Measurements from ENCODE around the gene FCRL4.
"Not testable (repeated sequence)": the region's sequence is repeated elsewhere in the genome, so short reads cannot be mapped to it uniquely, and the experiment has no call there.

FCRL4 gene

DNA sequence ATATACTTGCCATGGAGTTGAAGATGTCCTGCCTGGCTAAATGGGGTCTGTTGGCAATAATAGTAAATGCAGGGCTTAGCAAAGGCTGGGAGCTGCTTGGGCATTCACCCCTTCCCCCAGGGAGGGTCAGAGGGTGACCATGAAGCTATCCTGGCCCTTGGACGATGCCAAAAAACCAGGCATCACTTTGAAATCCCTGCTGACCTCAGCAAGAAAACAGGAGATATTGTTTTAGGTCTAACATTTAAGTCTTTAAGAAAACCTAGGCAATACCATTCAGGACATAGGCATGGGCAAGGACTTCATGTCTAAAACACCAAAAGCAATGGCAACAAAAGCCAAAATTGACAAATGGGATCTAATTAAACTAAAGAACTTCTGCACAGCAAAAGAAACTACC lies 49.8 kb downstream of the FCRL4 start:
- not testable (repeated sequence) for DNase-seq

DNA sequence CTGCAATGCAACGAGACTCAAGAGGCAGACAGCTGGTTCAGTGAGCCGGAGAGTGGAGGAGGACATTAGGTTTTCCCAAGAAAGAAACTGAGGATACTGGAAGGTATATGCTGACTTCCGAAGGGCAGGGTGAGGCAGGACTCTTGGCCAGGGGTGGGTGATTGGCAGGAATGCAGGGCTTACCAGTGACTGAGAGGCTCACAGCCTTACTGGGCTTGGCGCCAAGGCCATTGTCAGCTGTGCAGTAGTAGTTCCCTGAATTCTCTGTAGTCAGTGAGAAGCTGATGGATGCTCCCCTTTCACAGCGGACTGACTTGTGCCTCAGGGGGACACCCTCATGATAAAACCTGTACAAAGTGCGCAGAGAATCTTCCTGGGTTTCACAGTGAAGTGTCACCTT lies 55.2 kb downstream of the FCRL4 start:
- DNase-seq, result no peak

DNA sequence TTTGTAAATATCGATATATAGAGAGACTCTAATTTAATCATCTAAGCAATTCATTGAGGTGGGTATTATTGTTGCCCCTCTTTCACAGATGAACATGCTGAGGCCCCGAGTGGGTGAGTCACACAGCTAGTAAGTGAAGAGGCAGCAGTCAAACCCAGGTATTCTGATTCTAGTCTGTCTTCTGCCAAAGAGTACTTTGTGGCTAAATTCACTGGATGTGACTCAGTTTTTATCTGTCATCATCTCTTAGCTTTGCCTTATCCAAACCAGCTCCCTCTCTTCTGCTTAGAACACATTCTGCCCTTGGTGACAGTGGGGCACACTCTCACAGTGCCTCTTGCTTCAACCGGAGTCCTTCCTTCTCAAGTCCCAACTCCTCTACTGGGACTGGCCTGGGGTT lies 57.0 kb downstream of the FCRL4 start:
- DNase-seq, result no peak

DNA sequence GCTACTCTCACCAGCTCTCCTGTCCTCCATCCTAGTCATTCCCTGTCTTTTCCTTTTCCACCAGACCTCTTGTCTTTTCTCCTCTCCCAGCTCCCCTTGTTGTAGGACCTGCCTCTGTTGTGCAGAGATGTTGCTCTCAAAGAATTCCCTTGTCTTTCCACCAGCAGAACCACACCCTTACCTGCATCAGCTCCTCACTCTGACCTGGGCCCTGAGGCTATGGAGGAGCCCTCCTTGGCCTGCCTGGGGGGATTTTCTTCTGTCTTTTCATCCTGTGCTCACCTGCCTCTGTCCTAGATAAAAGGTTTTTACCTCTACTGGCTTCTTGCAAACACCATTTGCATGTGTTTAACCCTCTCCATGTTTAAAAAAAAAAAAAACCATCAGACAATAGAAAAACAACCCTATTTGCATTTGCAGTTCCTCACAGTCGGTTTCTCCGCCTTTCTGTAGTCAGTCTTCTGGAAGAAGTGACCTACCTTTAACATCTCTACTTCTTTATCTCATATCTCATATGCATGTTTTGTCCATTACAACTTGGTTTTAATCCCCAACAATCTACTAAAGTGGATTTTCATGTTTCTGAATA lies 57.6 kb downstream of the FCRL4 start:
- no peak for DNase-seq

DNA sequence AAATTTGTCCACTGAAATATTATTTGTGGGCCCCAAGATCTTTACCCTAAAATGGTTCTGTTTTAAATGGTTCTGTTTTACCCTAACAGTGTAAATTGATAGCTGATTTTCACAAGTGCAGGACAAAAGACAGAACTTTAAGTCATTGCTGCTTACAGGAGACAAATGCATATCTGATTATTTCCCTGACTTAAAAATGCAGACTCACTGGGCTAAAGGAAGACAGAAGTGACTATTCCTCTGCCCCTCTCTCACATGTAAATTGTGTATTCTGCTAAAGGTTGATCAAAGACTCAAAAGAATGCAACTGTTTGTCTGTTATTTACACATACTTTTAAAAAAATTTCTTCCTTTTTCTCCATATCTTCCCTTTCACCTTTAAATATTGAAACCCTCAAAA lies 58.3 kb downstream of the FCRL4 start:
- no peak for DNase-seq

DNA sequence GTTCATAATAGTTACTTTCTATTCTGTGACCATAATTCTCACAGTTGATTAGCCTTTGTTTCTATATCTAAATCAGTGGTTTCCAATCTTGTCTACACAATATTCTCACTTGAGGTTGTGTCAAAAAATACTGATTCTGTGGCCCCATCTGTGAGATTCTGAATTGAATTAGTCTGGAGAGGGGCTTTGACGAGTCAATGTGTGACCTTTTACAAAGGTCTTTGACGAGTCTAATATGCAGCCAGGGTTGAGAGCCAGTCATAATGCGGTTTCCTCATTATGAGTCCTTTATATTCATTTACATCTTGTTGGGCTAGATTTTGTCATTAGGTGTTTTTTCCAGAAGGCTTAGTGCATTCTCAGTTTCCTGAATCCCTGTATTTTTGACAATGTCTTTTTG lies 65.3 kb downstream of the FCRL4 start:
- no peak for DNase-seq

DNA sequence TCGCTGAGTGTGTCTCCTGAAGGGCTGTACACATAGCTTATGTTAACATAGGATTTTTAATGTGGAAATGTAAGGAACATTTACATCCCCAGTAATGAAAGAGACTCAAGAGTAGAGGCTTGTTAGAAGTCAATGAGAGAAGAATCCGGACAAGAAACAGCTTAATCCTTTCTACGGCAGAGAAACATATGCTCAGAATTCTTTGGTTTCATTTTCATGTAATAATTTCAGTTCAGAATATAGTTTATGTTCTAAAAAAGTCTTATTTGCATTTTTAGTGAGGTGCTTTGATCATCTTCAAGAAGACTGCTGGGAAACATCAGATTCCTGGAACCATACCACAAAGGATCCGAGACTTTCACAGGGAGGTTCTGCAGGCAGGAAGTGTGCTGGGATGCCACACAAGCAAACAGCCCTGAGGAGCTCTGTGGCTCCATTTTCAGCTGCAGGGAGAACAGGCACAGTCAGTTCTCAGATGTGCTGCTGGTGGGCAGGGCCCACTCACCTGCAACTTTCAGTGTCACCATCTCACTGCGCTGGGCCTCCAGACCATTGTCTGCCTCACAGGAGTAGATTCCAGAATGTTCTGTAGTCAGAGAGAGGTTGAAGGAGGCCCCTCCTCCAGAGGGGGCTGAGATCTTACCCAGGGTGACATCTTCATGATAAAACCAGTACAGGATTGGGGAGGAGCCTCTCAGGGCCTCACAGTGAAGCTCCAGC lies 74.0 kb downstream of the FCRL4 start:
- DNase-seq, result no peak

Data from COR-L47 (cell line).